H1 (cell line): Measurements from ENCODE around the gene RGS17. TPM values are rescaled to one million over a fixed set of nuclear protein-coding genes. Genes with fewer than 3 reads are reported as not detected.

Experiments used
- CTCF ChIA-PET: fragments of 300-600 bp; sonication (Branson Sonifier 250); formaldehyde crosslinking; loops from one replicate; lab custom pipeline; 2021; ENCODE audit not compliant: partially characterized antibody; lab: Charles Lee
- POLR2A ChIA-PET: fragments of 300-600 bp; sonication (Branson Sonifier 250); formaldehyde crosslinking; loops from one replicate; lab custom pipeline; 2021; ENCODE audit warnings: inconsistent platforms; ENCODE audit not compliant: partially characterized antibody; lab: Charles Lee
- DNase-seq, 2 experiments: peaks; one replicate each; pipeline versions ENCODE4 v3.0.0 to v3.0.0-alpha.2; 2010 to 2022; ENCODE audit warnings: low spot score in 2 of 2, low read depth in 1 of 2, mixed read lengths in 1 of 2
- FAIRE-seq: peaks from 2 replicates; lab custom pipeline; 2011; peaks lifted over from hg19 to GRCh38; lab: Jason Lieb, UNC
- H2AFZ ChIP-seq: 2 replicates; pipeline ENCODE4 v1.8.1; 2012; ENCODE audit warnings: low read length, inconsistent platforms
- H2AK5ac ChIP-seq: 2 replicates; pipeline ENCODE4 v1.6.1; 2013; ENCODE audit warnings: low read depth, low read length
- H2BK120ac ChIP-seq: replicated peaks from 2 replicates; pipeline ENCODE3; 2013; ENCODE audit warnings: low read depth, low read length, inconsistent platforms
- H2BK12ac ChIP-seq: 2 replicates; pipeline ENCODE4 v1.6.1; 2013; ENCODE audit warnings: low read depth, low read length
- H2BK15ac ChIP-seq: 2 replicates; pipeline ENCODE4 v1.6.1; 2013; ENCODE audit warnings: low read length
- H2BK20ac ChIP-seq: 2 replicates; pipeline ENCODE4 v1.6.1; 2013; ENCODE audit warnings: low read length
- H2BK5ac ChIP-seq: 2 replicates; pipeline ENCODE4 v1.6.1; 2013; ENCODE audit warnings: low read depth, low read length
- H3K14ac ChIP-seq: 2 replicates; pipeline ENCODE4 v1.6.1; 2013; ENCODE audit warnings: inconsistent platforms; ENCODE audit not compliant: insufficient read length
- H3K18ac ChIP-seq: 2 replicates; pipeline ENCODE4 v1.6.1; 2013; ENCODE audit warnings: low read length; ENCODE audit errors: extremely low read depth
- H3K23ac ChIP-seq: 2 replicates; pipeline ENCODE4 v1.6.1; 2013; ENCODE audit warnings: inconsistent platforms; ENCODE audit not compliant: insufficient read length
- H3K23me2 ChIP-seq: 2 replicates; pipeline ENCODE4 v1.6.1; 2013; ENCODE audit warnings: low read depth, low read length
- H3K27ac ChIP-seq: 2 replicates; pipeline ENCODE4 v1.6.1; 2011; ENCODE audit warnings: low read depth, low read length, inconsistent platforms
- H3K27me3 ChIP-seq, 4 experiments: replicated peaks in 1 of 4; 1 replicate in 1 of 4; 2 replicates in 3 of 4; pipeline versions ENCODE4 v1.6.1 to v1.8.1; 2011 to 2013; ENCODE audit warnings: low read length in 3 of 4, mild to moderate bottlenecking in 3 of 4, inconsistent platforms in 2 of 4, mixed read lengths in 2 of 4, moderate library complexity in 1 of 4; ENCODE audit not compliant: control insufficient read depth in 3 of 4, insufficient read depth in 3 of 4; ENCODE audit errors: extremely low read depth in 1 of 4
- H3K36me3 ChIP-seq, 4 experiments: 2 replicates each; pipeline versions ENCODE4 v1.6.1 to v1.8.1; 2011 to 2013; ENCODE audit warnings: mild to moderate bottlenecking in 4 of 4, low read length in 3 of 4, moderate library complexity in 2 of 4, control low read depth in 1 of 4, inconsistent platforms in 1 of 4; ENCODE audit not compliant: insufficient read depth in 4 of 4, control insufficient read depth in 2 of 4
- H3K4ac ChIP-seq: replicated peaks from 2 replicates; pipeline ENCODE3; 2013; ENCODE audit warnings: low read length, low read depth, mixed read lengths, inconsistent platforms; ENCODE audit not compliant: insufficient read length
- H3K4me1 ChIP-seq, 4 experiments: replicated peaks in 1 of 4; 1 replicate in 1 of 4; 2 replicates in 3 of 4; pipeline versions ENCODE4 v1.6.1 to v1.8.1; 2011 to 2013; ENCODE audit warnings: low read length in 3 of 4, inconsistent platforms in 2 of 4, mixed read lengths in 1 of 4; ENCODE audit not compliant: insufficient read depth in 4 of 4, control insufficient read depth in 3 of 4
- H3K4me2 ChIP-seq, 2 experiments: 2 replicates each; pipeline versions ENCODE4 v1.6.1 to v1.8.1; 2011 to 2013; ENCODE audit warnings: low read depth in 2 of 2, low read length in 2 of 2, control low read depth in 1 of 2, inconsistent platforms in 1 of 2, mild to moderate bottlenecking in 1 of 2; ENCODE audit not compliant: insufficient read depth in 1 of 2
- H3K4me3 ChIP-seq, 4 experiments: fragments of 200-600, 300-600 bp in 1 of 4; sonication (generic), shearing (Covaris generic), sonication (Bioruptor Twin) in 1 of 4; 2 replicates each; pipeline versions ENCODE4 v1.5.1 to v1.8.1; 2011 to 2016; ENCODE audit warnings: low read length in 4 of 4, low read depth in 3 of 4, control low read depth in 2 of 4, inconsistent platforms in 2 of 4, mild to moderate bottlenecking in 2 of 4, mixed read lengths in 1 of 4, moderate library complexity in 1 of 4; ENCODE audit not compliant: insufficient read depth in 2 of 4; ENCODE audit errors: extremely low read depth in 1 of 4
- H3K56ac ChIP-seq: replicated peaks from 2 replicates; pipeline ENCODE3; 2013; ENCODE audit warnings: low read depth, mild to moderate bottlenecking, mixed read lengths, low read length, inconsistent platforms; ENCODE audit not compliant: insufficient read length
- H3K79me1 ChIP-seq: 2 replicates; pipeline ENCODE4 v1.6.1; 2013; ENCODE audit warnings: low read depth, low read length, control low read depth
- H3K79me2 ChIP-seq, 2 experiments: 2 replicates each; pipeline versions ENCODE4 v1.6.1 to v1.8.1; 2012 to 2013; ENCODE audit warnings: low read length in 2 of 2, mild to moderate bottlenecking in 2 of 2, inconsistent platforms in 1 of 2; ENCODE audit not compliant: insufficient read depth in 2 of 2, control insufficient read depth in 1 of 2
- H3K9ac ChIP-seq, 4 experiments: replicated peaks in 1 of 4; 1 replicate in 1 of 4; 2 replicates in 3 of 4; pipeline versions ENCODE4 v1.6.1 to v1.8.1; 2011 to 2013; ENCODE audit warnings: low read depth in 3 of 4, low read length in 3 of 4, control low read depth in 2 of 4, mild to moderate bottlenecking in 2 of 4, moderate library complexity in 2 of 4, inconsistent platforms in 1 of 4; ENCODE audit errors: extremely low read depth in 1 of 4
- H3K9me3 ChIP-seq, 2 experiments: 2 replicates each; pipeline versions ENCODE4 v1.6.1 to v1.8.1; 2012 to 2013; ENCODE audit warnings: mild to moderate bottlenecking in 2 of 2, moderate library complexity in 2 of 2, control low read depth in 1 of 2, inconsistent platforms in 1 of 2, low read depth in 1 of 2, low read length in 1 of 2, mixed read lengths in 1 of 2; ENCODE audit not compliant: insufficient read depth in 2 of 2
- H4K20me1 ChIP-seq, 2 experiments: replicated peaks in 1 of 2; 2 replicates each; pipeline versions ENCODE3 to v1.8.1; 2011 to 2013; ENCODE audit warnings: inconsistent platforms in 2 of 2, low read length in 2 of 2, mild to moderate bottlenecking in 1 of 2; ENCODE audit not compliant: insufficient read depth in 2 of 2, control insufficient read depth in 1 of 2
- H4K5ac ChIP-seq: 2 replicates; pipeline ENCODE4 v1.6.1; 2013; ENCODE audit warnings: low read length, low read depth, mixed read lengths, inconsistent platforms; ENCODE audit not compliant: insufficient read length
- H4K8ac ChIP-seq: 2 replicates; pipeline ENCODE4 v1.8.0; 2013; ENCODE audit warnings: mild to moderate bottlenecking, moderate library complexity, low read length, inconsistent platforms; ENCODE audit not compliant: insufficient read depth; ENCODE audit errors: extremely low read depth
- H4K91ac ChIP-seq: replicated peaks from 2 replicates; pipeline ENCODE3; 2013; ENCODE audit warnings: low read length, mixed read lengths, inconsistent platforms; ENCODE audit not compliant: insufficient read length
- BACH1 ChIP-seq: IDR thresholded peaks from 2 replicates; pipeline ENCODE4 v1.6.1; 2012; ENCODE audit warnings: low read length, improper control_type of control experiment
- WGBS, 2 experiments: shearing (Covaris generic) in 1 of 2; methylation state at CpG; one replicate each; pipeline versions ENCODE4 v1.1.6 to v1.1.7; 2013 to 2015; ENCODE audit warnings: low lambda C conversion rate in 2 of 2, mixed read lengths in 2 of 2, inconsistent platforms in 1 of 2, low coverage in 1 of 2, missing lambda C conversion rate in 1 of 2; ENCODE audit not compliant: insufficient replicate concordance in 2 of 2, insufficient coverage in 1 of 2, insufficient read length in 1 of 2; ENCODE audit errors: extremely low coverage in 1 of 2, missing lambda C conversion rate in 1 of 2; 5-methylcytosine and 5-hydroxymethylcytosine counted together
- polyA plus RNA-seq, 7 experiments: library from polyadenylated mRNA; depleted of rRNA in 3 of 7; stranded (reverse) in 5 of 7; unstranded in 2 of 7; fragments of >200 nt in 5 of 7; fragments of 200-250 nt in 2 of 7; gene quantifications; 1 replicate in 5 of 7; 2 replicates in 1 of 7; 4 replicates in 1 of 7; pipeline versions ENCODE4 v1.2.1 to v1.2.3, GENCODE V29; 2011 to 2013; ENCODE audit warnings: missing spikeins in 2 of 7, mixed read lengths in 2 of 7
- total RNA-seq: library from RNA; stranded (reverse); fragmentation: NEBNext Ultra II Directional; extraction: Animal tissue kit (Norgen Biotek cat#: 25700); gene quantifications from 2 replicates; pipeline ENCODE4 v1.2.1, GENCODE V29; 2021

Gene RGS17
- total and polyA plus RNA-seq, 2 of the 8 experiments (the other 6 are each of a cell fraction or from before 2014, with no cell fraction given) = 2.0 to 12.2 TPM

- Histone ChIP-seq H3K23ac (no peak overlapping the region), H4K91ac (no peak overlapping the region), H2BK5ac (no peak overlapping the region), H4K20me1 (no peaks in the 10 kb centered on the region), H3K4me3 (no peak overlapping the region), H3K4me1 (no peaks in the 10 kb centered on the region), H2BK12ac (no peak overlapping the region), H3K79me1 (no peaks in the 10 kb centered on the region), H3K79me2 (no peaks in the 10 kb centered on the region), H2AFZ (no peak overlapping the region), H3K27ac (no peak overlapping the region), H3K14ac (no peak overlapping the region), H4K5ac (no peak overlapping the region), H3K18ac (no peak overlapping the region), H2BK120ac (no peak overlapping the region), H2AK5ac (no peak overlapping the region), H3K56ac (no peak overlapping the region), H2BK20ac (no peak overlapping the region), H3K9me3 (no peaks in the 10 kb centered on the region), H4K8ac (no peak overlapping the region), H3K36me3 (no peaks in the 10 kb centered on the region), H3K4me2 (no peak overlapping the region), H3K4ac (no peak overlapping the region), H3K9ac (no peak overlapping the region), H3K27me3 (no peaks in the 10 kb centered on the region), H2BK15ac (no peak overlapping the region), H3K23me2 (no peaks in the 10 kb centered on the region)
- WGBS, 2 experiments = 92% methylated on average over 4 of the region's 4 CpGs; no CpG with 5 or more reads in 1 of the 2 experiments
- no peak for DNase-seq
- POLR2A ChIA-PET = no interaction called here
- no peak for FAIRE-seq
- CTCF ChIA-PET = interaction anchor here (1.4 to 1.7 kb wide), 2 partner anchors 13 to 30 kb away, joined by 3 to 4 read pairs; no protein-coding TSS in a partner anchor
- TF ChIP-seq BACH1 = no peak
Observed at GRCh38 chr6:153028963-153029362, 102.1 kb downstream of the RGS17 start.
